Mesothelial cell of epicardium (in vitro differentiated cells): ENCODE results near the gene UFC1. TPM values are rescaled to one million over a fixed set of nuclear protein-coding genes. Genes with fewer than 3 reads are reported as not detected.
A peak's percentile ranks its signal among the peaks of the same experiment; 100 is the strongest.

Experiments
- DNase-seq, 2 experiments: peaks; one replicate each; pipeline ENCODE4 v3.0.0; 2021; ENCODE audit warnings: low spot score in 2 of 2; ENCODE audit not compliant: unreplicated experiment in 2 of 2
- H3K27ac Mint-ChIP-seq: 2 replicates; pipeline ENCODE4 v1.8.0; 2021; ENCODE audit warnings: mixed read lengths
- H3K27me3 Mint-ChIP-seq: 2 replicates; pipeline ENCODE4 v1.8.0; 2021; ENCODE audit warnings: low read depth, mixed read lengths
- H3K36me3 Mint-ChIP-seq: 2 replicates; pipeline ENCODE4 v1.8.0; 2021; ENCODE audit warnings: mixed read lengths
- H3K4me1 Mint-ChIP-seq: 2 replicates; pipeline ENCODE4 v1.8.0; 2021; ENCODE audit warnings: mixed read lengths
- H3K4me3 Mint-ChIP-seq: 2 replicates; pipeline ENCODE4 v1.8.0; 2021; ENCODE audit warnings: mild to moderate bottlenecking, moderate library complexity, mixed read lengths
- H3K9me3 Mint-ChIP-seq: 2 replicates; pipeline ENCODE4 v1.8.0; 2021; ENCODE audit warnings: mixed read lengths
- total RNA-seq: library from RNA; stranded (reverse); gene quantifications from 3 replicates; pipeline ENCODE4 v1.2.1, GENCODE V29; 2021
- TF ChIP-seq, protein P1 (sequence below): fragments of 200-600 bp; sonication (generic); IDR thresholded peaks from one replicate; pipeline ENCODE4 v1.5.0; 2021; ENCODE audit warnings: antibody characterized with exemption; ENCODE audit not compliant: unreplicated experiment

UFC1 gene
- total RNA-seq, 1 donor from 2014 or later, result 86.2 TPM

DNA sequence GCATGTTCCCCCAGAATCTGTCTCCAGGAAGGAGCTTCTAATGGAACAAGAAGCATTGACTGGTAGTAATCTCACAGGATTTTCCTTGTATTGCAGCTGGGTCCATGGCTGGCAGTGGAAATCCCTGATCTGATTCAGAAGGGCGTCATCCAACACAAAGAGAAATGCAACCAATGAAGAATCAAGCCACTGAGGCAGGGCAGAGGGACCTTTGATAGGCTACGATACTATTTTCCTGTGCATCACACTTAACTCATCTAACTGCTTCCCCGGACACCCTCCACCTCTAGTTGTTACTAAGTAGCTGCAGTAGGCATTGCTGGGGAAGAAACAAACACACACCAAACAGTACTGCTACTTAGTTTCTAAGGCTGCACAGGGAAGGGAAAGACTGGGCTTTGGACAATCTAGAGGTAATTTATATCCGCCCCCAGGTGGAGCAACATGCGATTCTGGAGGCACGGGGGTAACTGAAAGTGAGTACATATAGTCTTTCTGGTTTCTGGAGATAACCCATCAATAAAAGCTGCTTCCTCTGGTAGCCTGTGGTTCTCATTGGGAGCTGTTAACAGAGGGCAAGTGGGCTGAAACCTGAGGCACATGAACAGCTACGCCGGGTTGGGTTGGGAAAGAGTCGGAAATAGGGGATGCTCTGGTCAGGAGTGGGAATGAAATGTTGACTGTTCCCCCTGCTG is 4.7 kb downstream of the UFC1 start:
- no peaks in the 10 kb centered on the region for H3K9me3 Mint-ChIP-seq
- DNase-seq, result no peak
- H3K4me1 Mint-ChIP-seq, result peaks cover 33% of the 10 kb centered on the region
- peak overlapping the region; percentile 87 for H3K4me3 Mint-ChIP-seq
- TF ChIP-seq, protein P1, sequence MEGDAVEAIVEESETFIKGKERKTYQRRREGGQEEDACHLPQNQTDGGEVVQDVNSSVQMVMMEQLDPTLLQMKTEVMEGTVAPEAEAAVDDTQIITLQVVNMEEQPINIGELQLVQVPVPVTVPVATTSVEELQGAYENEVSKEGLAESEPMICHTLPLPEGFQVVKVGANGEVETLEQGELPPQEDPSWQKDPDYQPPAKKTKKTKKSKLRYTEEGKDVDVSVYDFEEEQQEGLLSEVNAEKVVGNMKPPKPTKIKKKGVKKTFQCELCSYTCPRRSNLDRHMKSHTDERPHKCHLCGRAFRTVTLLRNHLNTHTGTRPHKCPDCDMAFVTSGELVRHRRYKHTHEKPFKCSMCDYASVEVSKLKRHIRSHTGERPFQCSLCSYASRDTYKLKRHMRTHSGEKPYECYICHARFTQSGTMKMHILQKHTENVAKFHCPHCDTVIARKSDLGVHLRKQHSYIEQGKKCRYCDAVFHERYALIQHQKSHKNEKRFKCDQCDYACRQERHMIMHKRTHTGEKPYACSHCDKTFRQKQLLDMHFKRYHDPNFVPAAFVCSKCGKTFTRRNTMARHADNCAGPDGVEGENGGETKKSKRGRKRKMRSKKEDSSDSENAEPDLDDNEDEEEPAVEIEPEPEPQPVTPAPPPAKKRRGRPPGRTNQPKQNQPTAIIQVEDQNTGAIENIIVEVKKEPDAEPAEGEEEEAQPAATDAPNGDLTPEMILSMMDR, result no peak
- H3K36me3 Mint-ChIP-seq, result peaks cover 32% of the 10 kb centered on the region
- H3K27me3 Mint-ChIP-seq, result no peaks in the 10 kb centered on the region
- H3K27ac Mint-ChIP-seq, result peak overlapping the region; percentile 89

DNA sequence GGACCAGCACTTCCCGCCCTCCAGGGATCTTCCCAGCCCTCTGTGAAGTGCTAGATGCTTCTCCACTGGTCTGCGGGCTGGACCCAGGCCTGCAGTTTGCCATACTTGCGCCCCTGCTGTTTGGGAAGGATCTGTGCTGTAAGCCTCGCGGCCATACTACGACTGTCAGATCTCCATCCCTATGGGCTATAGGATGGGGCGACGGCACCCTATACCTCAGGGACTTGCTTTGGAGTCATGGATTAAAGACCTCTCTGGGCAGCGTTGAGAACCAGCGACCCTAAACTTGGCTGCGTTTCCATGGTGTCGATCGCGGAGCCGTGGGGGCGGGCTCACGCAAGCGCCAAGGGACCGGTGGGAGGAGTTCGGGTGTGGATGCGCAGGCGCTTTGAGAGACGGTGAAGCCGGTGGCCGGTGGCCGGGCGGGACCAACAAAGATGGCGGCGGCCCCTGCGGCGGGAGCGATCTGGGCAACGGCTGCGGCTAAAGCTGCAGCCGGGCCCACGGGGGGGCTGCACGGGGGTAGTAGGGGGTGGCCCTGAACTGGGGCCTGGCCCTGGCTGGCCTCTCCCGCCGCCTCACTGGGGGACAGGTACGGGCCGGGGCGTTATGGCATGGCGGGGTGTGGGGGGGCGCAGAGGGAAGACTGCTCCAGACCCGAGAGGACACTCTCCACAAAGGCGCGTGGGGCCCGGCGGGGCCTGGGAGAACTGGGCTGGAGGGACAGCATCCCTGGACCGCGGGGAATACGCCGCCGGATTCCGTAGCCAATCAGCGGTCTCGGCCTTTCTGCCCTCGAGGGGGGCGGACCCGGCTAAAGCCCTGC is 5.5 kb downstream of the UFC1 start, which contains the start of gene USP21:
TSS of gene USP21 (plus strand) at position 414 of the 826 bp plus-strand sequence. CDS start 1,141 bp downstream, outside the sequence.
- Mint-ChIP-seq H3K4me1 (peaks cover 33% of the 10 kb centered on the region), H3K36me3 (peaks cover 38% of the 10 kb centered on the region), H3K27ac (peak within 1 kb of the TSS; percentile 89), H3K27me3 (no peaks in the 10 kb centered on the region), H3K4me3 (peak within 1 kb of the TSS; percentile 87), H3K9me3 (no peaks in the 10 kb centered on the region)
- peak; percentile 88 to 96 for DNase-seq
- TF ChIP-seq, protein P1, result no peak

DNA sequence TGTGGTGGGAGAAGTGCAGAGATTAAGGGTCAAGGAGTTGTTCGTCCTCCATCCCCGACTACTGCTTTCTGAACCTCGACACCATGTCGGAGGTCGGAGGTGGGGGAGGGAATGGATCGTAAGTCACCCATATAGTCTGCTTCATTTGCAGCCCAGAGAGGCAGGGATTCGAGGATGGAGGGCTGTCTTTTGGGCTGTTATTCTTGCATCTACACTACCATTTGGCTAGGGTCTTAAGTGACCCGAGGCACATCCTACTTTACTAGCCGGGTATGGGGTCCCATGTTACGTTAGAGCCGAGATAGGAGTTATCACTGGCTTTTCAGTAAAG is 6.1 kb downstream of the UFC1 start:
- peaks cover 40% of the 10 kb centered on the region for H3K36me3 Mint-ChIP-seq
- peak overlapping the region; percentile 87 for H3K4me3 Mint-ChIP-seq
- H3K4me1 Mint-ChIP-seq, result peaks cover 30% of the 10 kb centered on the region
- TF ChIP-seq, protein P1, result no peak
- H3K27me3 Mint-ChIP-seq, result no peaks in the 10 kb centered on the region
- DNase-seq, result no peak
- H3K9me3 Mint-ChIP-seq, result no peaks in the 10 kb centered on the region
- peak overlapping the region; percentile 78 for H3K27ac Mint-ChIP-seq

DNA sequence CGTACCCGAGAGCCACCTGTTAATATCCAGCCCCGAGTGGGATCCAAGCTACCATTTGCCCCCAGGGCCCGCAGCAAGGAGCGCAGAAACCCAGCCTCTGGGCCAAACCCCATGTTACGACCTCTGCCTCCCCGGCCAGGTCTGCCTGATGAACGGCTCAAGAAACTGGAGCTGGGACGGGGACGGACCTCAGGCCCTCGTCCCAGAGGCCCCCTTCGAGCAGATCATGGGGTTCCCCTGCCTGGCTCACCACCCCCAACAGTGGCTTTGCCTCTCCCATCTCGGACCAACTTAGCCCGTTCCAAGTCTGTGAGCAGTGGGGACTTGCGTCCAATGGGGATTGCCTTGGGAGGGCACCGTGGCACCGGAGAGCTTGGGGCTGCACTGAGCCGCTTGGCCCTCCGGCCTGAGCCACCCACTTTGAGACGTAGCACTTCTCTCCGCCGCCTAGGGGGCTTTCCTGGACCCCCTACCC is 6.9 kb downstream of the UFC1 start:
- Mint-ChIP-seq H3K9me3 (no peaks in the 10 kb centered on the region), H3K36me3 (peaks cover 37% of the 10 kb centered on the region), H3K4me1 (peaks cover 23% of the 10 kb centered on the region), H3K4me3 (peak overlapping the region; percentile 87), H3K27ac (peak overlapping the region; percentile 78), H3K27me3 (no peaks in the 10 kb centered on the region)
- TF ChIP-seq, protein P1, result no peak
- DNase-seq, result no peak

DNA sequence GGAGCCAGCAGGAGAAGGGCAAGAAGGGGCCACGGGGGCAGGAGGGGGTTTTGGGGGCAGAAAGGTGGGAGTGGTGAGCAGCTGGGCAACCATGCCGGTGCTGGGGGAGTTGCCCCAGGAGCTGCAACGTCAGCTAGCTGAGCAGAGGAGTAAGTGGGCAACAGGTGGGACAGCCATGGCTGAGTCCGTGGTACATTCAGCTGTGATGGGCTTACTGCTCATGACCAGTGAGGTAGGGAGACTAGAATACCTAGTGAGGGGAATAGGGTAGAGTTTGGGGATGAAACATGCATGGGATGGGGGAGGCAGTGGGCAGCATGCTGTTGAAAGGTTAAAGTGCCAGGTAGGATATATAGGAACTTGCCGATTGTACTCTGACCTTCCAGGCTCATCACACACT is 7.9 kb downstream of the UFC1 start:
- H3K4me1 Mint-ChIP-seq, result peaks cover 23% of the 10 kb centered on the region
- peaks cover 37% of the 10 kb centered on the region for H3K36me3 Mint-ChIP-seq
- no peaks in the 10 kb centered on the region for H3K27me3 Mint-ChIP-seq
- TF ChIP-seq, protein P1, result no peak
- DNase-seq, result no peak
- H3K4me3 Mint-ChIP-seq, result peak overlapping the region; percentile 1
- no peak overlapping the region for H3K27ac Mint-ChIP-seq
- H3K9me3 Mint-ChIP-seq, result no peaks in the 10 kb centered on the region
